ENCODE results near the gene LMLN. TPM values are rescaled to one million over a fixed set of nuclear protein-coding genes. Genes with fewer than 3 reads are reported as not detected.

LMLN gene
- polyA plus RNA-seq, 2 donors: 1.3 to 2.4 TPM

DNA sequence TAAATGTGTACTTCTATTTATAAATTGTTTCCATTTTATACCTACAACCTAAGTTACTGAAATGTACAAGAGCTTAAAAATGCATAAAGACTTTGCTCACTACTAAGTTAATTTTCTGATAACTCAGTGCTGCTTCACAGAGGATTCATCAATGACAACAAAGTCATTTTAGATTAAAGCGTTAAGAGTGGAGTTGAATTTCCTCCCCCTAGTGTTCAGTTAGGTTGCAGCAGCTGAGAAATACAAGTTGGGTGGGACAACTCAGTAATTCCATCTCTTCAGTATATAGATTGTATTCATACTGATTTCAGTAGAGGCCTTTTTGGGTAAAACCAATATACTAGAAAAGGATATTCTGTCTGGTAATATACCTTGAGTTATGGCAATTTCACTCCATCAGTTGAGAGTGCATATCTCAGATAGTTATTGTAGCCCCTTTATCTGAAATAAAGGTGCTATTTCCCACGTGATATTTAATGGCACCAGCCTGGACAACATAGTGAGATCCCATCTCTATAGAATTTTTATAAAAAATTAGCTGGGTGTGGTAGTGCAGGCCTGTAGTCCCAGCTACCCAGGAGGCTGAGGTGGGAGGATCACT lies 17.0 kb upstream of the LMLN start:
- WGBS, 2 donors: 39 to 45% methylated on average over 2 of the region's 2 CpGs
- no peaks in the 10 kb centered on the region for H3K4me1 ChIP-seq (ENCODE audit: control insufficient read depth in 2 of 2, insufficient read depth in 2 of 2, low read length in 1 of 2)

DNA sequence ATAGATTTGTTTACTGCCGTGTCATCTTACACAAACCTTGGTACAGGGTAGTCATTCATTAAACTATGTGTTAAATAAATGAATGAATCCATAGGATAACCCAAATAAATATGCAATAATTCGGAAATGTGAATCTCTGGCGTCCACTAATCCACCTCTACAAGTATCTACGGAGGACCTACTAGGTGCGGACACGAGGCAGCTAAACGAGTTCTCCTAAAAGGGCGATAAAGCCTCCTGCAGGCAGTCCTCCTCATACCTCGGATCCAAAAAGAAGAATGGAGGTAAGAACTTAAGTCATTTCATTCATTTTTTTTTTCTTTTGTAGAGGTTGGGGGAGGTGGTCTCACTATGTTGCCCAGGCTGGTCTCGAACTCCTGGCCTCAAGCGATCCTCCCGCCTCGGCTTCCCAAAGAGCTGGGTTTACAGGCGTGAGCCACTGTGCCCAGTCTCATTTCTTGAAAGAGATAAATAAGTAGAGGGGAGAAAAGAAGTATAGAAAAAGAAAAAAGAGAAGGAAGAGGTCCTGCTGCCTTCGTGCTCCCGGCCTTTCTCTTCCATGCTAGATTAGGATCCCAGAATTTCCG lies 10.7 kb upstream of the LMLN start:
- Histone ChIP-seq H3K9me3 (ENCODE audit: control insufficient read depth in 2 of 2, insufficient read depth in 1 of 2, low read depth in 1 of 2, low read length in 1 of 2) (no peaks in the 10 kb centered on the region), H3K36me3 (ENCODE audit: control insufficient read depth in 2 of 2, insufficient read depth in 2 of 2, low read length in 1 of 2) (peaks cover 4 to 5% of the 10 kb centered on the region in 2 donors), H3K4me3 (ENCODE audit: low read depth in 1 of 2, low read length in 2 of 2) (peak overlapping the region; percentile 44 to 99), H3K4me1 (ENCODE audit: control insufficient read depth in 2 of 2, insufficient read depth in 2 of 2, low read length in 1 of 2) (peaks cover 0 to 2% of the 10 kb centered on the region in 2 donors), H3K27me3 (ENCODE audit: control insufficient read depth in 1 of 2, insufficient read depth in 2 of 2, low read length in 2 of 2) (no peaks in the 10 kb centered on the region), H3K27ac (ENCODE audit: low read depth in 2 of 2, low read length in 1 of 2) (peak overlapping the region; percentile 73 to 94)
- WGBS, 2 donors: 18 to 19% methylated on average over 17 of the region's 17 CpGs

More for the DNA sequence above, 17.0 kb upstream of the LMLN start:
- Histone ChIP-seq H3K36me3 (ENCODE audit: control insufficient read depth in 2 of 2, insufficient read depth in 2 of 2, low read length in 1 of 2) (no peaks in the 10 kb centered on the region), H3K27me3 (ENCODE audit: control insufficient read depth in 1 of 2, insufficient read depth in 2 of 2, low read length in 2 of 2) (no peaks in the 10 kb centered on the region), H3K9me3 (ENCODE audit: control insufficient read depth in 2 of 2, insufficient read depth in 1 of 2, low read depth in 1 of 2, low read length in 1 of 2) (no peaks in the 10 kb centered on the region), H3K27ac (ENCODE audit: low read depth in 2 of 2, low read length in 1 of 2) (no peak overlapping the region), H3K4me3 (ENCODE audit: low read depth in 1 of 2, low read length in 2 of 2) (no peak overlapping the region)

- Histone ChIP-seq H3K9me3 (ENCODE audit: control insufficient read depth in 2 of 2, insufficient read depth in 1 of 2, low read depth in 1 of 2, low read length in 1 of 2) (no peaks in the 10 kb centered on the region), H3K27me3 (ENCODE audit: control insufficient read depth in 1 of 2, insufficient read depth in 2 of 2, low read length in 2 of 2) (no peaks in the 10 kb centered on the region), H3K27ac (ENCODE audit: low read depth in 2 of 2, low read length in 1 of 2) (peak within 1 kb of the TSS; percentile 73 to 94), H3K4me3 (ENCODE audit: low read depth in 1 of 2, low read length in 2 of 2) (peak within 1 kb of the TSS; percentile 74 to 99), H3K4me1 (ENCODE audit: control insufficient read depth in 2 of 2, insufficient read depth in 2 of 2, low read length in 1 of 2) (peaks cover 0 to 2% of the 10 kb centered on the region in 2 donors), H3K36me3 (ENCODE audit: control insufficient read depth in 2 of 2, insufficient read depth in 2 of 2, low read length in 1 of 2) (peaks cover 5 to 7% of the 10 kb centered on the region in 2 donors)
- 0 to 1% methylated on average over 36 of the region's 36 CpGs for WGBS, 2 donors
These were observed 10.0 kb upstream of the LMLN start, which contains the start of gene RPL35A for GRCh38 chr3:197949778-197950676. RPL35A (plus strand) TSS chr3:197950190; CDS start chr3:197950968, 778 bp downstream.

GRCh38 chr3:197950677-197951061 lies 9.3 kb upstream of the LMLN start:
- 0 to 1% methylated on average over 11 of the region's 11 CpGs for WGBS, 2 donors
- Histone ChIP-seq H3K27ac (ENCODE audit: low read depth in 2 of 2, low read length in 1 of 2) (peak overlapping the region; percentile 73 to 94), H3K4me3 (ENCODE audit: low read depth in 1 of 2, low read length in 2 of 2) (peak overlapping the region; percentile 74 to 99), H3K27me3 (ENCODE audit: control insufficient read depth in 1 of 2, insufficient read depth in 2 of 2, low read length in 2 of 2) (no peaks in the 10 kb centered on the region), H3K36me3 (ENCODE audit: control insufficient read depth in 2 of 2, insufficient read depth in 2 of 2, low read length in 1 of 2) (peaks cover 10% of the 10 kb centered on the region in 2 donors), H3K4me1 (ENCODE audit: control insufficient read depth in 2 of 2, insufficient read depth in 2 of 2, low read length in 1 of 2) (peaks cover 0 to 2% of the 10 kb centered on the region in 2 donors), H3K9me3 (ENCODE audit: control insufficient read depth in 2 of 2, insufficient read depth in 1 of 2, low read depth in 1 of 2, low read length in 1 of 2) (no peaks in the 10 kb centered on the region)

DNA sequence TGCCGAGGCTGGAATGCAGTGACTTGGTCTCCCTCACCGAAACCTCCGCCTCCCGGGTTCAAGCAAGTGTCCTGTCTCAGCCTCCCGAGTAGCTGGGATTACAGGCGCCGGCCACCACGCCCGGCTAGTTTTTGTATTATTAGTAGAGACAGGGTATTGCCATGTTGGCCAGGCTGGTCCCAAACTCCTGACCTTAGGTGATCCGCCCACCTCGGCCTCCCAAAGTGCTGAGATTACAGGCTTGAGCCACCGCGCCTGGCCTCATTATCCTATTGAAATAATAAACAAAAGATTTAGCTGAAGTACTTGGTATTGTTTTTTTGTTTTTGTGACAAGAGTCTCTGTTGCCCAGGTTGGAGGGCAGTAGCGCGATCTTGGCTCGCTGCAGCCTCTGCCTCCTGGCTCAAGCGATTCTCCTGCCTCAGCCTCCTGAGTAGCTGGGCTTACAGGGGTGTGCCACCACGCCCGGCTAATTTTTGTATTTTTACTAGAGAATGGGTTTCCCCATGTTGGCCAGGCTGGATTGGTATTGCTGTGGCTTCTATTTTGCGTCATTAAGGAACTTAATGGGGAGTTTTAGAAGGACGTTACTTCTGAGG lies 8.5 kb upstream of the LMLN start:
- H3K27ac ChIP-seq (ENCODE audit: low read depth in 2 of 2, low read length in 1 of 2): peak overlapping the region in 1 of 2 donors; percentile 1
- H3K9me3 ChIP-seq (ENCODE audit: control insufficient read depth in 2 of 2, insufficient read depth in 1 of 2, low read depth in 1 of 2, low read length in 1 of 2): no peaks in the 10 kb centered on the region
- WGBS, 2 donors: 73 to 75% methylated on average over 21 of the region's 21 CpGs
- H3K36me3 ChIP-seq (ENCODE audit: control insufficient read depth in 2 of 2, insufficient read depth in 2 of 2, low read length in 1 of 2): peaks cover 10% of the 10 kb centered on the region in 2 donors
- peak overlapping the region; percentile 22 to 99 for H3K4me3 ChIP-seq (ENCODE audit: low read depth in 1 of 2, low read length in 2 of 2)
- peaks cover 0 to 2% of the 10 kb centered on the region in 2 donors for H3K4me1 ChIP-seq (ENCODE audit: control insufficient read depth in 2 of 2, insufficient read depth in 2 of 2, low read length in 1 of 2)
- H3K27me3 ChIP-seq (ENCODE audit: control insufficient read depth in 1 of 2, insufficient read depth in 2 of 2, low read length in 2 of 2): no peaks in the 10 kb centered on the region

DNA sequence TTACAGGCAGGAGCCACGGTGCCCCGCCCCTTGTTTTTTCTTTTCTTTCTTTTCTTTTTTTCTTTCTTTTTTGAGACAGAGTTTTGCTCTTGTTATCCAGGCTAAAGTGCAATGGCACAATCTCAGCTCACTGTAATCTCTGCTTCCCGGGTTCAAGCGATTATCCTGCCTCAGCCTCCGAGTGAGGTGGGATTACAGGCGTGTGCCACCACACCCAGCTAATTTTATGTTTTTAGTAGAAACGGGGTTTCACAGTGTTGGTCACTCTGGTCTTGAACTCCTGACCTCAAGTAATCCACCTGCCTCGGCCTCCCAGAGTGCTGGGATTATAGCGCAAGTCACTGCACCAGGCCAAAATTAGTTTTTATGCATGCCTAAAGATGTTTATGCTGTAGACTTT lies 7.6 kb upstream of the LMLN start:
- no peak overlapping the region for H3K4me3 ChIP-seq (ENCODE audit: low read depth in 1 of 2, low read length in 2 of 2)
- WGBS, 2 donors: 87% methylated on average over 9 of the region's 9 CpGs
- H3K27ac ChIP-seq (ENCODE audit: low read depth in 2 of 2, low read length in 1 of 2): no peak overlapping the region
- H3K27me3 ChIP-seq (ENCODE audit: control insufficient read depth in 1 of 2, insufficient read depth in 2 of 2, low read length in 2 of 2): no peaks in the 10 kb centered on the region
- peaks cover 10% of the 10 kb centered on the region in 2 donors for H3K36me3 ChIP-seq (ENCODE audit: control insufficient read depth in 2 of 2, insufficient read depth in 2 of 2, low read length in 1 of 2)
- no peaks in the 10 kb centered on the region for H3K9me3 ChIP-seq (ENCODE audit: control insufficient read depth in 2 of 2, insufficient read depth in 1 of 2, low read depth in 1 of 2, low read length in 1 of 2)
- H3K4me1 ChIP-seq (ENCODE audit: control insufficient read depth in 2 of 2, insufficient read depth in 2 of 2, low read length in 1 of 2): peaks cover 0 to 2% of the 10 kb centered on the region in 2 donors

DNA sequence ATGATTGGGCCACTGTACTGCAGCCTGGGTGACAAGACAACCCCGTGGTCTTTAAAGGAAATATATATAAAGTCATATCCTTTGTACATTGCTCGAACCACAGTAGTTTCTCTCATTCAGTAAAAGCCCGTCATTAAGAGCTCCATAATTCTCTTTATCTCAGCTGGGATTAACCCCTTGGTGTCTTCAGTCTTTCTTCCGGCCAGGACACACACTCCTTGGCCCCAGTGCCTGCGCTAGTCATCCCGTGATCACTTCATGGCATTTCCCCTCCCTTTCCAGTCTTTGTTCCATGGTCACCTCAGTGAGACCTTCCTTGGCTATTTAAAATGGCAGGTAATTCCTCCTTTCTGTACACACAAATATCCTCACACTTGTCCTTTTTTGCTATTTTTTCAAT lies 6.7 kb upstream of the LMLN start:
- Histone ChIP-seq H3K36me3 (ENCODE audit: control insufficient read depth in 2 of 2, insufficient read depth in 2 of 2, low read length in 1 of 2) (peaks cover 10% of the 10 kb centered on the region in 2 donors), H3K9me3 (ENCODE audit: control insufficient read depth in 2 of 2, insufficient read depth in 1 of 2, low read depth in 1 of 2, low read length in 1 of 2) (no peaks in the 10 kb centered on the region), H3K4me1 (ENCODE audit: control insufficient read depth in 2 of 2, insufficient read depth in 2 of 2, low read length in 1 of 2) (peaks cover 0 to 2% of the 10 kb centered on the region in 2 donors), H3K27me3 (ENCODE audit: control insufficient read depth in 1 of 2, insufficient read depth in 2 of 2, low read length in 2 of 2) (no peaks in the 10 kb centered on the region), H3K4me3 (ENCODE audit: low read depth in 1 of 2, low read length in 2 of 2) (no peak overlapping the region), H3K27ac (ENCODE audit: low read depth in 2 of 2, low read length in 1 of 2) (no peak overlapping the region)
- WGBS, 2 donors: 62 to 64% methylated on average over 6 of the region's 6 CpGs

- Histone ChIP-seq H3K36me3 (ENCODE audit: control insufficient read depth in 2 of 2, insufficient read depth in 2 of 2, low read length in 1 of 2) (peaks cover 10% of the 10 kb centered on the region in 2 donors), H3K4me1 (ENCODE audit: control insufficient read depth in 2 of 2, insufficient read depth in 2 of 2, low read length in 1 of 2) (peaks cover 0 to 2% of the 10 kb centered on the region in 2 donors), H3K4me3 (ENCODE audit: low read depth in 1 of 2, low read length in 2 of 2) (no peak overlapping the region), H3K9me3 (ENCODE audit: control insufficient read depth in 2 of 2, insufficient read depth in 1 of 2, low read depth in 1 of 2, low read length in 1 of 2) (no peaks in the 10 kb centered on the region), H3K27ac (ENCODE audit: low read depth in 2 of 2, low read length in 1 of 2) (no peak overlapping the region), H3K27me3 (ENCODE audit: control insufficient read depth in 1 of 2, insufficient read depth in 2 of 2, low read length in 2 of 2) (no peaks in the 10 kb centered on the region)
- WGBS, 2 donors: 60 to 63% methylated on average over 7 of the region's 7 CpGs
These were observed 6.1 kb upstream of the LMLN start for GRCh38 chr3:197953881-197954280.

GRCh38 chr3:197955892-197956477 lies 4.0 kb upstream of the LMLN start:
- H3K27me3 ChIP-seq (ENCODE audit: control insufficient read depth in 1 of 2, insufficient read depth in 2 of 2, low read length in 2 of 2): no peaks in the 10 kb centered on the region
- H3K27ac ChIP-seq (ENCODE audit: low read depth in 2 of 2, low read length in 1 of 2): no peak overlapping the region
- H3K4me1 ChIP-seq (ENCODE audit: control insufficient read depth in 2 of 2, insufficient read depth in 2 of 2, low read length in 1 of 2): peaks cover 0 to 2% of the 10 kb centered on the region in 2 donors
- peaks cover 10% of the 10 kb centered on the region in 2 donors for H3K36me3 ChIP-seq (ENCODE audit: control insufficient read depth in 2 of 2, insufficient read depth in 2 of 2, low read length in 1 of 2)
- H3K9me3 ChIP-seq (ENCODE audit: control insufficient read depth in 2 of 2, insufficient read depth in 1 of 2, low read depth in 1 of 2, low read length in 1 of 2): no peaks in the 10 kb centered on the region
- no peak overlapping the region for H3K4me3 ChIP-seq (ENCODE audit: low read depth in 1 of 2, low read length in 2 of 2)
- 91 to 96% methylated on average over 4 of the region's 4 CpGs for WGBS, 2 donors
